NCI-H128 (cell line): Measurements from ENCODE around the gene ZNF414.
"Not testable (repeated sequence)": the region's sequence is repeated elsewhere in the genome, so short reads cannot be mapped to it uniquely, and the experiment has no call there.

Experiments
- DNase-seq: peaks from one replicate; lab custom pipeline; 2025; ENCODE audit not compliant: unreplicated experiment; lab: John Stamatoyannopoulos, UW

ZNF414 gene

GRCh38 chr19:8518536-8518935, 4.6 kb upstream of the ZNF414 start:
- DNase-seq, result no peak

GRCh38 chr19:8517551-8518442, 3.8 kb upstream of the ZNF414 start:
- DNase-seq, result no peak

DNA sequence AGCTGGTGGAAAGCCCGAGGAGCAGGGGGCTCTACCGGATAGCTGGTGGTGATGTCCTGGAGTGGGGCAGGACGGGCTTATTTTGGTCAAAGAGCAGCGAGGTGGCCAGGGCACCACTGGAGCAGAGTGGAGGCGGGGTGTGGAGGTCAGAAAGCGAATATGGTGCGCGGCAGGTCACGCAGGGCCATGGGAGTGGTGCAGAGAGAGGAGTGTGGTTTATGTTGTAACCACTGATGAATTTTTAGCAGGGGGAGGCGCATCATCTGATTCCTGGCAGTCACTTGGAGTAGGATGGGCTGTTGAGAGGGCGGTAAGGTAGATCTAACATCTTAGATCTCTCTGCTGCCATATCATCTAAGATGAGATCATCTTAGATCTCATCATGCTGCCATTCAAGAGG, 1.4 kb upstream of the ZNF414 start:
- DNase-seq, result no peak

- not testable (repeated sequence) for DNase-seq
Observed at GRCh38 chr19:8514505-8515009, 590 bp upstream of the ZNF414 start.

GRCh38 chr19:8513036-8513686, 806 bp downstream of the ZNF414 start:
- no peak for DNase-seq

- DNase-seq, result no peak
Observed at GRCh38 chr19:8512115-8512967, 1.6 kb downstream of the ZNF414 start.

DNA sequence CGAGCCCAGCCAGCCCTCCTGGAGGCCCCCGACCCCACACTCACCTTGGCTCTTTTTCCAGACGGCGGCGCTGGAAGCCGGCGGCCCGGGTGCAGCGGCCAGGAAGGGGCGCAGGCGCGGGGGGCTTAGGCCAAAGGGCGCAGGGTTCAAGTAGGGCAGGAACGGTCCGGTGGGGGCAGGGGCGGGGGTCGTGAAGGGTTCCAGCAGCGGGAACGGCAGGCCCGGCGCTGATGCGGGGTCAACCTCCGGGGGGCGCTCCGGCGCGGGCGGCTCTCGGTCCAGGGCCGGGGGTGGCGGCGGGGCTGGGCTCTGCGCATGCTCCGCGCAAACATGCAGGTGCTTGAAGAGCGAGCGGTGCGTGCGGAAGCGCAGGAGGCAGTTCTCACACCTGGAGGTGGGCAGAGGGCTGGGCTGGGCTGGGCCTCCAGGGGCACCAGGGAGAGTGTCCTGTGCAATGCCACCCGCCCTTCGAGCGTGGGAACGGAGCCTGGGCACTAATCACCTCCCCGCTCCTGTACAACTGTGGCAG, 2.3 kb downstream of the ZNF414 start:
- no peak for DNase-seq

- no peak for DNase-seq
Observed at GRCh38 chr19:8510589-8511115, 3.3 kb downstream of the ZNF414 start.

- no peak for DNase-seq
Observed at GRCh38 chr19:8506402-8506957, 7.5 kb downstream of the ZNF414 start.

DNA sequence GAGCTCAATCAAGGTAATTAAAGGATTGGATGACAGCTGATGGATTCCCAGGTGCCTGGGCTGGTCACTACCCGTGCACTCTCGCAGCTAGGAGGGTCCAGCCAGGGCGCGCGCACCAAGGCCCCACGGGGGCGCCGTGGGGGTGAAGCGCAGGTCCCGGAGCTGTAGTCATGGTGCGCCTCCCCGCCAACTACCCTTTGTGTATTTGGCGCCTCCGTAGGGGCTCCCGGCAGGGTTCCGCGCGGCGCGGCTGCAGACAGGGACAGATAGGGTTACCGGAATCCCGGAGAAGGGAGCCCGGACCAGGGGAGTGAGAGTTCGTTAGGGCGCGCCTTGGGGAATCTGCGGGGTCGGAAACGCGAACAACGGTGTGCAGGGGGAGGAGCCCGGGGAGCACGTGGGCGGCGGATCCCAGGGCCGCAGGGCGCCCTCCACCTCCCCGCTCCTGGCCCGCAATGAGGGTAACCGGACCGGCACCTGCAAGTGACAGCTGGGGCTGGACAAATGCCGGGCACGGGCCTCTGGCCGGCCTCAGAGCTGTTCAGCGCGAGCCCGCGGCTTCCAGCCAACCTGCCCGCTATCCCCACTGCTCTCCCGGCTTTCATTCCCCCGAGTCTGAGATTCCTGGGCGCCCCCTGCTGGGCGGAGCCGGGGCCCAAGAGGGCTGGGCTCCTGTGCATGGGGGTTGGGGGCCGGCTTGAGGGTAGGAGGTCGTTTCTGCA, 8.1 kb downstream of the ZNF414 start:
- peak; percentile 29 for DNase-seq

DNA sequence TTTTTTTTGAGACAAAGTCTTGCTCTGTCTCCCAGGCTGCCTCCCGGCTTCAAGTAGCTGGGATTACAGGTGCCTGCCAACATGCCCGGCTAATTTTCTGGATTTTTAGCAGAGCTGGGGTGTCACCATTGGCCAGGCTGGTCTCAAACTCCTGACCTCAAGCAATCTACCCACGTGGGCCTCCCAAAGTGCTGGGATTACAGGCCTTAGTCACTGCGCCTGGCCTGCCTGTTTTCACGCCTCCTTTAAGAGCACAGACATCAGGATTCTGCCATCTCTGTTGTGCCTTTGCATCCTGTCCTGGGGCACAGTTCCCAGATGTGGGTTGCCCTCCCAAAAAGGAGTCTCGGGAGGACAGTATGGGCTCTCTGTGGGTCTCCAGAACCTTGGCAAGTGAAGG, 9.0 kb downstream of the ZNF414 start:
- DNase-seq, result no peak

GRCh38 chr19:8504171-8504570, 9.8 kb downstream of the ZNF414 start:
- no peak for DNase-seq

- DNase-seq, result no peak
Observed at GRCh38 chr19:8503510-8503909, 10.5 kb downstream of the ZNF414 start.

- no peak for DNase-seq
Observed at GRCh38 chr19:8501981-8502380, 12.0 kb downstream of the ZNF414 start.

- no peak for DNase-seq
Observed at GRCh38 chr19:8501516-8501915, 12.5 kb downstream of the ZNF414 start.

DNA sequence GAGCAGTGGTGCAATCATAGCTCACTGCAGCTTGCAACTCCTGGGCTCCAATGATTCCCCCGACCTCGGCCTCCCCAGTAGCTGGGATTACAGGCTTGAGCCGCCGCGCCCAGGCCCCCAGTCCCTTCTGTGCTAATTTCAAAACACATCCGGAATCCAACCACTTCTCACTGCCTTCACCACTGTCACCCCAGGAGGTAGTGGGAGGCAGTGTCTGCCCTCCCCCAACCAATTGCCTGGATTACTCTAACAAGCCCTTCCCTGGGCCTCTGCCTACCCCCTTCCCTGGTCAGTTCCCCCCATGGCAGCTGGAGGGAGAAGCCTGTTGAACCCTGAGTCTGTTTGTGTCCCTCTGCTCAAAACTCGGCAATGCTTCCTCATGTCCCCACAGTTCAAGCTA, 13.8 kb downstream of the ZNF414 start:
- no peak for DNase-seq

- no peak for DNase-seq
Observed at GRCh38 chr19:8499048-8499833, 14.7 kb downstream of the ZNF414 start.

DNA sequence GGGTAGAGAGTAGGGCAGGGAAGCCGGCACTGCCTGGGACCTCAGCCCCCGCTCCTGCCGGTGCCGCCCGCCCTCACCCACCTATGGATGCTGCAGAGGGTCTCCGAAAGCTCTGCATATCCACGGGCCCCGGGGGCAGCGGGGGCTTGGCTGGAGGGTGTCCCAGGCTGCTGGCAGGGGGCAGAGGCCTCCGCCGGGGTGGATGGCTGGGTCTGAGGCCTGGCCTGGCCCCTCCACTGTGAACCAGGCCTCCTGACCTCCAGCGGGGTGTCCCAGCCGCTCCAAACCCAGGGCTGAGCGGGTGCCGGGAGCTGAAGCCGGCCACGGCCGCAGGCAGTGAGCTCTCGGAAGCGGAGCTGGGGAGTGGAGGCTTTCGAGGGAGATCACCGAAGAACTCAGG, 15.7 kb downstream of the ZNF414 start:
- DNase-seq, result no peak

DNA sequence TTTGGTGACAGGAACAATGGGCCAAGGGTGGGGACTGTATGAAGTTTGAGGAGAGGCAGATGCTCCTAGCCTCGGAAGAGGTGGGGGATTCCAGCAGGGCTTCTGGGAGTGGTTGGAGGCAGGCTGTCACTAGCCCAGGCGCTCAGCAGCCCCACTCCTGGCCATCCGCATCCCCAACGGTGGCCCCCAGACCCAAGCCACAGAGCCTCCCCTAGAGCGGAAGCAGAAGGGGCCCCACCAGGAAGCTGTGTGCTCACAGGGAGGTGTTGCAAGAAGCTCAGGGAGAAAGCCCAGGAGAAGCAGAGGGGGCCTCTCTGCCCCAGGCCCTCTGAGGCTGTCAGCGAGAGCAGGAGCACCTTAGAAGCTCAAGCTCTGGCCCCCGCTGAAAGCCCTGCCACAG, 19.8 kb downstream of the ZNF414 start:
- DNase-seq, result no peak
